Measurements from ENCODE around the gene B3GALT5.
A peak's percentile ranks its signal among the peaks of the same experiment; 100 is the strongest.

The B3GALT5 gene

DNA sequence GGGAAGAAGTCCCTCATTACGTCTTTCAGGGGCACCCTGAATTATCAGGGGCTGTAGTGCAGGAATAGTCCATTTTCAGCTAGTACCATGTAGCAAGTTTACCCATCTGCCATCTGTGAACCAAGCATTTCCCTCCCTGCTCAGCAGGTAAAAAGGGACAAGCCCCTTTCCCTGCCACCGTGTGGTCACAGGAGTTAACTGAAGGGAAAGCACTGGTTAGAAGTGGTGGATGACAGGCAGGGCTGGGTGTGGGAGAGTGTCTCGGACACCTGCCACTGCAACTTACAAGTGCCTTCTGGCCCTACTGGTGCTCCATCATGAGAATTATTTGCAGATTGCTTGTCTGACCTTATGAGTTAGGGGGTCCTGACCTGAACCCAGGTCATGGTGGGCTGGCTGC lies 100.2 kb downstream of the B3GALT5 start:
- Histone ChIP-seq H2AFZ (ENCODE audit: low read depth) (no peak overlapping the region), H3K9ac (no peak overlapping the region), H3K27ac (no peak overlapping the region), H3K79me2 (ENCODE audit: insufficient read depth, low read depth) (no peaks in the 10 kb centered on the region), H3K4me2 (no peak overlapping the region), H3K36me3 (ENCODE audit: insufficient read depth) (no peaks in the 10 kb centered on the region), H3K4me3 (IDR thresholded peaks at IDR 0.05; ENCODE audit: insufficient read depth, low read depth, low read length) (no peak overlapping the region), H3K4me1 (ENCODE audit: low read depth, poor library complexity, severe bottlenecking) (no peaks in the 10 kb centered on the region), H4K20me1 (ENCODE audit: insufficient read depth) (no peaks in the 10 kb centered on the region), H3K27me3 (ENCODE audit: insufficient read depth, low read depth) (no peaks in the 10 kb centered on the region)
- TF ChIP-seq, protein P1, sequence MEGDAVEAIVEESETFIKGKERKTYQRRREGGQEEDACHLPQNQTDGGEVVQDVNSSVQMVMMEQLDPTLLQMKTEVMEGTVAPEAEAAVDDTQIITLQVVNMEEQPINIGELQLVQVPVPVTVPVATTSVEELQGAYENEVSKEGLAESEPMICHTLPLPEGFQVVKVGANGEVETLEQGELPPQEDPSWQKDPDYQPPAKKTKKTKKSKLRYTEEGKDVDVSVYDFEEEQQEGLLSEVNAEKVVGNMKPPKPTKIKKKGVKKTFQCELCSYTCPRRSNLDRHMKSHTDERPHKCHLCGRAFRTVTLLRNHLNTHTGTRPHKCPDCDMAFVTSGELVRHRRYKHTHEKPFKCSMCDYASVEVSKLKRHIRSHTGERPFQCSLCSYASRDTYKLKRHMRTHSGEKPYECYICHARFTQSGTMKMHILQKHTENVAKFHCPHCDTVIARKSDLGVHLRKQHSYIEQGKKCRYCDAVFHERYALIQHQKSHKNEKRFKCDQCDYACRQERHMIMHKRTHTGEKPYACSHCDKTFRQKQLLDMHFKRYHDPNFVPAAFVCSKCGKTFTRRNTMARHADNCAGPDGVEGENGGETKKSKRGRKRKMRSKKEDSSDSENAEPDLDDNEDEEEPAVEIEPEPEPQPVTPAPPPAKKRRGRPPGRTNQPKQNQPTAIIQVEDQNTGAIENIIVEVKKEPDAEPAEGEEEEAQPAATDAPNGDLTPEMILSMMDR (conservative IDR thresholded peaks at IDR 0.05; ENCODE audit: low read depth, low read length) = no peak

GRCh38 chr21:39713905-39714304 lies 101.2 kb downstream of the B3GALT5 start:
- no peaks in the 10 kb centered on the region for H4K20me1 ChIP-seq (ENCODE audit: insufficient read depth)
- TF ChIP-seq, protein P1 (conservative IDR thresholded peaks at IDR 0.05; ENCODE audit: low read depth, low read length) = no peak
- H3K4me2 ChIP-seq = no peak overlapping the region
- H3K79me2 ChIP-seq (ENCODE audit: insufficient read depth, low read depth) = no peaks in the 10 kb centered on the region
- H3K4me1 ChIP-seq (ENCODE audit: low read depth, poor library complexity, severe bottlenecking) = no peaks in the 10 kb centered on the region
- H3K27ac ChIP-seq = no peak overlapping the region
- no peaks in the 10 kb centered on the region for H3K27me3 ChIP-seq (ENCODE audit: insufficient read depth, low read depth)
- no peak overlapping the region for H2AFZ ChIP-seq (ENCODE audit: low read depth)
- no peaks in the 10 kb centered on the region for H3K36me3 ChIP-seq (ENCODE audit: insufficient read depth)
- H3K9ac ChIP-seq = no peak overlapping the region
- no peak overlapping the region for H3K4me3 ChIP-seq (IDR thresholded peaks at IDR 0.05; ENCODE audit: insufficient read depth, low read depth, low read length)

GRCh38 chr21:39714331-39714730 lies 101.6 kb downstream of the B3GALT5 start:
- H3K4me1 ChIP-seq (ENCODE audit: low read depth, poor library complexity, severe bottlenecking) = no peaks in the 10 kb centered on the region
- no peak overlapping the region for H3K4me2 ChIP-seq
- H3K27me3 ChIP-seq (ENCODE audit: insufficient read depth, low read depth) = no peaks in the 10 kb centered on the region
- no peak overlapping the region for H3K9ac ChIP-seq
- no peak overlapping the region for H2AFZ ChIP-seq (ENCODE audit: low read depth)
- H3K4me3 ChIP-seq (IDR thresholded peaks at IDR 0.05; ENCODE audit: insufficient read depth, low read depth, low read length) = no peak overlapping the region
- H3K36me3 ChIP-seq (ENCODE audit: insufficient read depth) = no peaks in the 10 kb centered on the region
- TF ChIP-seq, protein P1 (conservative IDR thresholded peaks at IDR 0.05; ENCODE audit: low read depth, low read length) = no peak
- H3K27ac ChIP-seq = no peak overlapping the region
- no peaks in the 10 kb centered on the region for H4K20me1 ChIP-seq (ENCODE audit: insufficient read depth)
- H3K79me2 ChIP-seq (ENCODE audit: insufficient read depth, low read depth) = no peaks in the 10 kb centered on the region

DNA sequence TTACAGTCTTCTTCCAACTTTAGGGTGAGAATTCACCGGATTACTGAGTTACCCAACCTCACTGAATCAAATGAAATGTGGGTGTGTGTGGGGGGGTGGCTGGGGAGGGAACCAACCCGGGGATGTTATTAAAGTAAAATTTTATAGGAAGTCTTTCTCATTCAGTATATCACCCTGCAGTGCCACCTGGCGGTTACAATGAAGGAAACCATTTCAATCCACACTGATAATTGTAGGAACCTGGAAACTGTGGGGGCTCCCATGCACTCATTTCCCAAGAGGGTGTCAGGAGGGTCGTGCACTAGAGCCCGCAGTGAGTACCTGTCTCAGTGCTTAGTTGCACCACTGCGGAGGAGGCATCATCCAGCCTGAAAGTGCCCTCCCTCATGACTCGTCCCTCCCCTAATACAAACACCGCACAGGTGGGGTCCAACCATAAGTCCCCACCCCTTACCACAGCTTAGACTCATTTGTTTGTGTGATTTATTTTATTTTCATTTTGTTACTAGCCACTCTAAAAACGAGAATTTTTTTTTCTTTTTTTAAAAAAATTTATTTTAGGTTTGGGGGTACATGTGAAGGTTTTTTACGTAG lies 103.2 kb downstream of the B3GALT5 start:
- Histone ChIP-seq H3K4me2 (no peak overlapping the region), H3K9ac (no peak overlapping the region), H3K79me2 (ENCODE audit: insufficient read depth, low read depth) (no peaks in the 10 kb centered on the region), H3K36me3 (ENCODE audit: insufficient read depth) (no peaks in the 10 kb centered on the region), H3K4me3 (IDR thresholded peaks at IDR 0.05; ENCODE audit: insufficient read depth, low read depth, low read length) (no peak overlapping the region), H3K27me3 (ENCODE audit: insufficient read depth, low read depth) (no peaks in the 10 kb centered on the region), H2AFZ (ENCODE audit: low read depth) (no peak overlapping the region), H3K4me1 (ENCODE audit: low read depth, poor library complexity, severe bottlenecking) (no peaks in the 10 kb centered on the region), H3K27ac (no peak overlapping the region), H4K20me1 (ENCODE audit: insufficient read depth) (no peaks in the 10 kb centered on the region)
- TF ChIP-seq, protein P1 (conservative IDR thresholded peaks at IDR 0.05; ENCODE audit: low read depth, low read length) = peak; percentile 91
